Measurements from ENCODE around the gene SDF4.

DNA sequence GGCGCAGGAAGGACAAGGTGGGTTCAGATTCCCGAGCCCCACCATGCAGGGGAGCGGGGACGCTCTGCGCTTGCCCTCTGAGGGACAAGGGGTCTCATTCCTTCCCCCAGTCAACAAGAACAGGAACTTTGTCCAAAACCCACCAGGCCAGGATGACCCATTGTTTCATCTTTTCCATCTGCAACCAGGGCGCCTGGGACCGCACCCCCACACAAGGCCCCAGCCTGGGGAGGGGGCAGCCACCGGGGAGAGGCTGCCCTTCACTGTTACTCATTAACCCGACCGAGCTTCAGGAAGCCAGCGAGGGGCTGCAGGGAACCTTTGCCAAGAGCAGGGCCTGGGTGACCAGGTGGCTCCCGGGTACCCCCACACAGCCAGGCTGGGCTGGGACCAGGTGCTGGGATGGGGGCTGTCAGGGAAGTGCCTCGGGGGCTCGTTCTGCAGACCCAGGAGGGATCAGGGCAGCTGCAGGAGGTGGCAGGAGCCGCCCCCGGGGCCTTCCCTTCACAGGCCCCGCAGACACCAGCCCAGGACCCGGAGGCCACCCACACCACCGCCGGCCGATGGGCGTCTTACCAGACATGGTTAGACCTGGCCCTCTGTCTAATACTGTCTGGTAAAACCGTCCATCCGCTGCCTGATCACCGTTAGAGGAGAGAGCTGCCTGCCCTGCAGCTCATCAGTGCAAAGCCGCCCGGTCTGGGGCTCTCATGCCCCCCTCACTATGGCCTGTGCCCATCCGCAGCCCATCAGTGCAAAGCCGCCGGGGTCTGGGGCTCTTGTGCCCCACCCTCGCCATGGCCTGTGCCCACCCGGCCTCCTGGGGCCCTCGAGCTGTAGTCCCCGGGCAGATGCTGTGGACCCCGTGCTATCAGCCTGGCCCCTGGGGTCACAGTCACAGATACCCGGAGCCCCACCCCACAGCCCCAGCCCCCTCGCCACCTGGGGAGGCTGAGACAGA lies 63.1 kb downstream of the SDF4 start:
- TF ChIP-seq, protein P1, sequence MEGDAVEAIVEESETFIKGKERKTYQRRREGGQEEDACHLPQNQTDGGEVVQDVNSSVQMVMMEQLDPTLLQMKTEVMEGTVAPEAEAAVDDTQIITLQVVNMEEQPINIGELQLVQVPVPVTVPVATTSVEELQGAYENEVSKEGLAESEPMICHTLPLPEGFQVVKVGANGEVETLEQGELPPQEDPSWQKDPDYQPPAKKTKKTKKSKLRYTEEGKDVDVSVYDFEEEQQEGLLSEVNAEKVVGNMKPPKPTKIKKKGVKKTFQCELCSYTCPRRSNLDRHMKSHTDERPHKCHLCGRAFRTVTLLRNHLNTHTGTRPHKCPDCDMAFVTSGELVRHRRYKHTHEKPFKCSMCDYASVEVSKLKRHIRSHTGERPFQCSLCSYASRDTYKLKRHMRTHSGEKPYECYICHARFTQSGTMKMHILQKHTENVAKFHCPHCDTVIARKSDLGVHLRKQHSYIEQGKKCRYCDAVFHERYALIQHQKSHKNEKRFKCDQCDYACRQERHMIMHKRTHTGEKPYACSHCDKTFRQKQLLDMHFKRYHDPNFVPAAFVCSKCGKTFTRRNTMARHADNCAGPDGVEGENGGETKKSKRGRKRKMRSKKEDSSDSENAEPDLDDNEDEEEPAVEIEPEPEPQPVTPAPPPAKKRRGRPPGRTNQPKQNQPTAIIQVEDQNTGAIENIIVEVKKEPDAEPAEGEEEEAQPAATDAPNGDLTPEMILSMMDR (IDR thresholded peaks at IDR 0.05; ENCODE audit: low read depth, low read length): no peak
- TF ChIP-seq EZH2phosphoT487 (IDR thresholded peaks at IDR 0.05; ENCODE audit: low read depth): no peak

All from OCI-LY3 (cell line).